22Rv1 (cell line): ENCODE measurements around the gene PFN1.

Source experiments
- ZFX ChIP-seq: fragments of 450-650 bp; IDR thresholded peaks from 2 replicates; pipeline ENCODE4 v1.6.1; 2017; ENCODE audit warnings: antibody characterized with exemption, borderline replicate concordance
- TF ChIP-seq, protein P1 (sequence below): fragments of 450-650 bp; IDR thresholded peaks from 2 replicates; pipeline ENCODE4 v1.5.1; 2017; ENCODE audit warnings: mild to moderate bottlenecking

DNA sequence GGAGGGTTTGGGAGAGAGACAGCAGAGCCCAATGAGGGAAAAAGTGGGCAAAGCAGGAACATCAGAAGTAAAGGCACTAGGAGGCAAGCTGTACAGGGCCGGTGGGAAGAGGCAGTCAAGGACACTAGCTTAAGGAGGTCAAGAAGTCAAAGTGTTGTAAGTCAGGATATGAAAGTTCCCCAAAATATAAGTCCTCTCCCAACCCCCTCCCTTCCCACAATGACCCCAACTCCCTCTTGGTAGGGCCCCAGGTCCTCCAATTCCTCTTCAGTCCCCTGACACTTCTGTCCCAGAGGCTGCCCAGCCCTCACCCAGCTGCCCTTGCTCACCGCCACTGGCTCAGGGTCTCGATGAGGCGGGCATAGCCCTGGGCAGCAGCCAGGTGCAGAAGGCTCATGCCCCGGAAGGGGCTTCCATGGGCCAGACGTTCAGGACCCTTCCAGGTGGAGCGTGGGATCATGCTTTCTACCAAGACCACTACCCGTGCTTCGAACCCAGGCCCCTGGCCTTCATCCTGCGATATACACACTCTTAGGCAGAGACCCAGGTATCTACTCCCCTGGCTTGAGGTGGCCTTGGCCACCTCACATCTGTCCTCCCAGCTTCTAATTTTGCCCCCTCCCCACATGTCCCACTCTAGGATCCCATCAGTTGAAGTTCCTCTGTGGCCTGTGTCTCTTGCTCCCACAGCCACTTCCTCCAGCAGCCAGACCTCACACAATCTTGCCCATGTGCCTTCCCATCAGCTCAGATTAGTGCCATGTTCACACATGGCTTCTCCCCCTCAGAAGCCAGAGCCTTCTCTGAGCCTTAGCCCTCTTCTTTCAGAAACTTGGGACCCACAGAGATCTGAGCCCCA, 25.2 kb upstream of the PFN1 start:
- TF ChIP-seq, protein P1, sequence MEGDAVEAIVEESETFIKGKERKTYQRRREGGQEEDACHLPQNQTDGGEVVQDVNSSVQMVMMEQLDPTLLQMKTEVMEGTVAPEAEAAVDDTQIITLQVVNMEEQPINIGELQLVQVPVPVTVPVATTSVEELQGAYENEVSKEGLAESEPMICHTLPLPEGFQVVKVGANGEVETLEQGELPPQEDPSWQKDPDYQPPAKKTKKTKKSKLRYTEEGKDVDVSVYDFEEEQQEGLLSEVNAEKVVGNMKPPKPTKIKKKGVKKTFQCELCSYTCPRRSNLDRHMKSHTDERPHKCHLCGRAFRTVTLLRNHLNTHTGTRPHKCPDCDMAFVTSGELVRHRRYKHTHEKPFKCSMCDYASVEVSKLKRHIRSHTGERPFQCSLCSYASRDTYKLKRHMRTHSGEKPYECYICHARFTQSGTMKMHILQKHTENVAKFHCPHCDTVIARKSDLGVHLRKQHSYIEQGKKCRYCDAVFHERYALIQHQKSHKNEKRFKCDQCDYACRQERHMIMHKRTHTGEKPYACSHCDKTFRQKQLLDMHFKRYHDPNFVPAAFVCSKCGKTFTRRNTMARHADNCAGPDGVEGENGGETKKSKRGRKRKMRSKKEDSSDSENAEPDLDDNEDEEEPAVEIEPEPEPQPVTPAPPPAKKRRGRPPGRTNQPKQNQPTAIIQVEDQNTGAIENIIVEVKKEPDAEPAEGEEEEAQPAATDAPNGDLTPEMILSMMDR = no peak
- TF ChIP-seq ZFX = no peak
